Neural progenitor cell (in vitro differentiated cells): ENCODE measurements around the gene PPP2R2B.

Experiments
- CTCF ChIP-seq: fragments of 200-600 bp; sonication (generic); IDR thresholded peaks from 2 replicates; pipeline ENCODE4 v1.5.1; 2017; ENCODE audit warnings: antibody characterized with exemption, mild to moderate bottlenecking
- EZH2phosphoT487 ChIP-seq: fragments of 200-600 bp; sonication (generic); IDR thresholded peaks from 2 replicates; pipeline ENCODE4 v1.6.1; 2017; ENCODE audit warnings: antibody characterized with exemption

- TF ChIP-seq CTCF (no peak), EZH2phosphoT487 (no peak)
These were observed 60.6 kb downstream of the PPP2R2B start for GRCh38 chr5:146817973-146818372.
